HG03139 (cell line): ENCODE measurements around the gene KCNE1.
"Not testable (repeated sequence)": the region's sequence is repeated elsewhere in the genome, so short reads cannot be mapped to it uniquely, and the experiment has no call there.

Source experiments
- ATAC-seq: cut with Tn5 transposase; IDR thresholded peaks from one replicate; pipeline ENCODE4 v1.9.1; 2021; ENCODE audit not compliant: unreplicated experiment

Gene KCNE1

DNA sequence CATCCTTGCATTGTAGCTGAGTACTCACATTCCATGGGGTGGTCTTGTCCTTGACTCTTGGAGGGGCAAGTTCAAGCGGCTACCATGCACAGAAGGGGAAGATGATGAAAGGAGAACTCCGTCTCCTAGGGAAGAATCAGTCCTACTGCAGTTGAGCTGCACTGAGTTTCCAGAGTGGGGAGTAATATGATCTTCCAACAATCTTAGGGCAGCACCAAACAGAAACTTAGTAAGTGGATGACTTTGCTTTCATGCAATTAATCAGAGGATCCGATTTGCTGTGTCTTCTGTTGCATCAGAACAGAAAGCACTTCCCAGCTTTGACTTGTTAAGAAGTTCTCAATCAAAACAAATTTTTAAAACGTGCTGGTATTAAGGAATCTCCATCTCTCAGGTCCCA is 88.2 kb downstream of the KCNE1 start, which contains the start of gene SMIM34:
SMIM34 (minus strand) TSS at position 147 of the 400 bp plus-strand sequence; CDS start at position 35, 112 bp downstream.
- ATAC-seq = not testable (repeated sequence)

DNA sequence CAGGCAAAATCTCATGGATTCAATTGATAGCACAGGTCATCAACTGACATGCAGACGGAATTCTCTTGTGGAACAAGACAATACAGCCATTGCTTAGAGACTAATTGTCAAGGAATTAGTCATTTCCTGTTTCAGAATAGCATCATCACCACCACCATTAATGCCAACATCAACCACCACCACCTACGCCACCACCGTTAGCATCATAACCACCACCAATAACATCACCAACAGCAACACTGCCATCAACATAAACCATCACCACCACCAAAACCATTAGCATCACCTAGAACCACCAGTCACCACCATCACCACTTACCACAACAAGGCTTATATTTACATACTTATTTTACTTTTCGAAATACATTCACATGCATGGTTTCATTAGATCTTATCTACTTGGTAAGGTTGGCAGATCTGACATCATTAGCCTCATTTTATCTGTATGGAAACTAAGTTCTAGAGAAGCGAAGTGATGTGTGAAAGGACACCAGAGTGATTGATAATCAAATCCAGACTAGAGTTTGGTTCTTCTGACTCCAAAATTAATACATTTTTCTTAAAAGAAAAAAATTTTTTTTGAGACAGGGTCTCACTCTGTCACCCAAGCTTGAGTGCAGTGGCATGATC is 94.4 kb downstream of the KCNE1 start:
- ATAC-seq = not testable (repeated sequence)

DNA sequence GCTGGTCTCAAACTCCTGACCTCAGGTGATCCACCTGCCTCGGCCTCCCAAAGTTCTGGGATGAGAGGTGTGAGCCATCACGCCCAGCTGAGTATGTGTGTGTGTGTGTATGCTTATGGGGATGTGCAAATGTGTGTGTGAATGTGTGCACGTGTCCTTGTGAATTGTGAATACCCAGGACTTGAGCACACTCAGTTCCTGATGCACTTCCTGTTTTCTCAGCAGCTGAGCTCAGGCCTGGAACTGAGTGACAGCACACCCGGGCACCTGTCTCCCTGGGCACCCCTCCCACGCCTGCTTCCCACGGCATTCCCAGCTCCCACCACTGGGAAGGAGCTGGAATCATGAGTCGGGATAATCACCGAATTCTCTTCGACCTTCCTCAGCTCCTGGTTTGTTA is 104.7 kb downstream of the KCNE1 start:
- not testable (repeated sequence) for ATAC-seq

DNA sequence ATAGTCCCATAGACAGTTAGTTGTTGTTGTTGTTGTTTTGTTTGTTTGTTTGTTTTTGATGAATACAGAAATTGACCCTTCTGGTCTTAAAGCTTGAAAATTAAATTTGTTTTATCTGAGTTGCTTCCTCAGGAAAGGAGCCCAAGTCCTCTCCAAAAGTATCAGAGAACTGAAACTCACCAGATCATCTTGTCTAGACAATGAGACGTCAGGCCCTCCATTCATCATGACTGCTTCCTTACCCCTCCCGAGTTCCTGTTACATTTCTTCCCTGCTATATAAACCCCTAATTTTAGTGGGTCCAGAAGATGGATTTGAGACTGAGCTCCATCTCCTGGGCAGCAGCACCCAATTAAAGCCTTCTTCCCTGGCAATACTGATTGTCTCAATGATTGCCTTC is 105.3 kb downstream of the KCNE1 start:
- not testable (repeated sequence) for ATAC-seq

DNA sequence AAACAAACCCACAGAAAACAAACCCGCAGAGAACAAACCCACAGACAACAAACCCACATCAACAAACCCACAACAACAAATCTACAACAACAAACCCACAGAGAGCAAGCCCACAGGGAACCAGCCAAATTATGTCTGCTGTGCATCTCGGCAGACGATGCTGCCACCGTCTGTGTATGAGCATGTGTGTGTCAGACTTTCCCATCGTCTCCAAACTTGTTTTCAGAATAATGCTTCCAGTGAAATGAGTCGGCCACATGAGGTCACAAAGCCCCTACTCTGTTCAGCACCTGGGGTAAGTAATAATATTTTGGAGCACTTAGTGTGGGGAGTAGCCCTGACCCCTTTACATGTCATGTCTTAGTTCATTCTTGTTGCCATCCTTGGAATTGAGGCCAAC is 105.9 kb downstream of the KCNE1 start:
- ATAC-seq = not testable (repeated sequence)

DNA sequence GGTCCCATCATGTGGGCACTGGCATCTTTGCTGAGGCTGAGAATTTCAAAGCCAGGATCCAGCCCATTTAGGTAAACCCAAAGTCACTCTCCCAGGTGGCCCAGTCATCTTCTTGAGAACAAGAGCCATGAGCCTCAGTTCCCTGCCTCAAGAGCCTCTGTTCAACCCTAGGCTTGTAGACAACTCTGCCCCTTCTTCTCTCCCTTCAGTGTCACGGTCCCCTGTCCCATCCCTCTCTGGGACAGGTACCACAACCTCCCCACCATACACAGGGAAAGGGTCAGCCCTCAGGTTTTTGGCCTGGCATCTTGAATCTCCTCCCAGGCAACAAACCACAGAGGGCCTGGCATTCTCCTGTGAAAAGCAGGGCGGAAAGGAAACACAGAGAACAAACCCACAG is 106.3 kb downstream of the KCNE1 start:
- not testable (repeated sequence) for ATAC-seq

DNA sequence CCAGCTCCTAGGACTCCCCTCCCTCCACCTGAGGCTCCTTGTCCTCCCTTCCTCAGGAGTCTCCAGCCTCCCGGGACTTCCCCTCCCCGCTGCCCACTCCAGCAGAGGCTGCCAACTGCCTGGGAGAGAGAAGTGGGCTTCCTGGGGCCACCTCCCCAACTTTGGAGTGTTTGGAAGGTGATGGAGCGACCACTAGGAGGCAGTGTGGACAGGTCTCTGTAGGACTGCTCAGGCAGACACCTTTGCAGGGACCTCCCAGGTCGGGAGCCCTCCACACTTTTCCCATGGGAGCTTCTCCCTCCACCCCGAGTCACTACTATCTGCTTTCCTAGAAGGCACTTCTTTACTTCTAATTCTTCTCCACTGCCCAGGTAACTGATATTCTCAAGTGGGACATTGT is 107.3 kb downstream of the KCNE1 start:
- ATAC-seq = not testable (repeated sequence)

DNA sequence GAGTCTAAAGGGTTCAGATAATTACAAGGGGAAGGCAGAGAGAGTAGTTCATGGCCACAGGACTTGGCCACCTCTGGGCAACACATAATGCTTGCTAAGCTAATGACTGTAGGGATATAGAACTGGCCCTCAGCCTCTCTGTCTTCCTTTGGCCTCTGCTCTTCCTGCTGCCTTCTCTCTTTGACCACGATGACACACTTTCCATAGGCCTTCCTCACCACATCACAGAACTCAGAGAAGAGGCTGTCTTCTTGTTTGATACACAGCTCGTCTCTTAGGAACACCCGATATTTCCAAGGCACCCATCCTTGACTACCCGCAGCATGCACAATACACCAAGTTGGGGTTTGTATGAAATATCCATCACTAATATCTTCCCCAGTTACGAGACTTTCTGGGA is 111.5 kb downstream of the KCNE1 start:
- not testable (repeated sequence) for ATAC-seq
